Vagina (tissue), 2 donors: ENCODE measurements around the gene IFT88. TPM values are rescaled to one million over a fixed set of nuclear protein-coding genes. Genes with fewer than 3 reads are reported as not detected.

ENCODE experiments used
- DNase-seq, 2 donors: peaks; one replicate each; pipeline ENCODE4 v3.0.0-alpha.2; 2017; ENCODE audit errors: extremely low spot score in 2 of 2
- H3K27ac ChIP-seq: fragments of 200-600 bp; sonication (generic); one replicate; pipeline ENCODE4 v1.5.1; 2019
- H3K27me3 ChIP-seq: fragments of 200-600 bp; sonication (generic); one replicate; pipeline ENCODE4 v1.5.1; 2019
- H3K36me3 ChIP-seq, 2 donors: fragments of 200-600 bp; sonication (generic); one replicate each; pipeline ENCODE4 v1.5.1; 2017 to 2019
- H3K4me1 ChIP-seq: fragments of 200-600 bp; sonication (generic); one replicate; pipeline ENCODE4 v1.5.1; 2019
- H3K4me3 ChIP-seq, 2 donors: fragments of 200-600 bp; sonication (generic); 1 replicate in 1 of 2; 2 replicates in 1 of 2; pipeline ENCODE4 v1.5.1; 2016 to 2019
- H3K9me3 ChIP-seq: fragments of 200-600 bp; sonication (generic); one replicate; pipeline ENCODE4 v1.5.1; 2019
- POLR2A ChIP-seq, 2 donors: fragments of 450-650 bp; IDR thresholded peaks; one replicate each; pipeline ENCODE4 v1.6.1; 2017; ENCODE audit warnings: antibody characterized with exemption in 2 of 2, mild to moderate bottlenecking in 2 of 2, moderate library complexity in 2 of 2
- POLR2AphosphoS5 ChIP-seq, 2 donors: sonication (generic); formaldehyde crosslinking; IDR thresholded peaks; one replicate each; pipeline ENCODE4 v1.9.0; 2017; ENCODE audit warnings: antibody characterized with exemption in 2 of 2, mild to moderate bottlenecking in 2 of 2, low read depth in 1 of 2; ENCODE audit not compliant: insufficient read depth in 1 of 2
- intact Hi-C: fragments of 100-400 bp; cut with DNase I; formaldehyde crosslinking; loops from one replicate; pipeline ENCODE4 v1.15.1; 2023
- total RNA-seq: library from RNA; depleted of rRNA; stranded (reverse); fragments of >200 nt; gene quantifications from one replicate; pipeline ENCODE4 v1.2.3, GENCODE V29; 2016
- TF ChIP-seq, protein P1 (sequence below), 3 experiments: fragments of 450-650 bp in 2 of 3; fragments of 200-600 bp in 1 of 3; sonication (generic) in 1 of 3; IDR thresholded peaks; one replicate each; pipeline ENCODE4 v1.5.1; 2017 to 2019; ENCODE audit warnings: antibody characterized with exemption in 3 of 3, mild to moderate bottlenecking in 2 of 3, moderate library complexity in 2 of 3

The IFT88 gene
- total RNA-seq, 1 donor from 2014 or later, result 6.9 TPM

DNA sequence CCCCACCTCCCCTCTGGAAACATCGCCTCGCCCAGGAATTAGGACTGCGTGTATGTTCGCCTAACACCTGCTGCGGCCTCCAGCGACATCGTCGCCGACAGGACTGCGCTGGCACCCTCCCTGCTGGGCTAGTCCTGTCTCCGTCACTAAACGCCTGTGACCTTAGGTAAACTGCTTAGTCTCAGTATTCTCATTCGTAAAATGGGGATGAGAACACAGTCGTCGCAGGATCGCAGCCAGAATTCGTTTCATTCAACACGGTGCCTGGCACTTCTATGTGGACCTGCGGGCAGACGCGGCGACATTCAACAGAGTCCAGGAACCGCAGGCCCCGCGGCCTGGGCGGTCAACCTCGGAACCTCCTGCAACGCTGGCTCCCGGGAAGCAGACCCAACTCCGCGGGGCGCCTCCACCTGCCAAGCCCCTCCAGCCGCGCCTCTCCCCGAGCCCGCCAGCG is 41.8 kb upstream of the IFT88 start:
- Histone ChIP-seq H3K4me1 (peaks cover 26% of the 10 kb centered on the region), H3K27ac (peak overlapping the region; percentile 87), H3K4me3 (peak overlapping the region; percentile 61 to 72), H3K9me3 (no peaks in the 10 kb centered on the region), H3K27me3 (no peaks in the 10 kb centered on the region), H3K36me3 (no peaks in the 10 kb centered on the region)
- DNase-seq, result no peak
- TF ChIP-seq, protein P1, sequence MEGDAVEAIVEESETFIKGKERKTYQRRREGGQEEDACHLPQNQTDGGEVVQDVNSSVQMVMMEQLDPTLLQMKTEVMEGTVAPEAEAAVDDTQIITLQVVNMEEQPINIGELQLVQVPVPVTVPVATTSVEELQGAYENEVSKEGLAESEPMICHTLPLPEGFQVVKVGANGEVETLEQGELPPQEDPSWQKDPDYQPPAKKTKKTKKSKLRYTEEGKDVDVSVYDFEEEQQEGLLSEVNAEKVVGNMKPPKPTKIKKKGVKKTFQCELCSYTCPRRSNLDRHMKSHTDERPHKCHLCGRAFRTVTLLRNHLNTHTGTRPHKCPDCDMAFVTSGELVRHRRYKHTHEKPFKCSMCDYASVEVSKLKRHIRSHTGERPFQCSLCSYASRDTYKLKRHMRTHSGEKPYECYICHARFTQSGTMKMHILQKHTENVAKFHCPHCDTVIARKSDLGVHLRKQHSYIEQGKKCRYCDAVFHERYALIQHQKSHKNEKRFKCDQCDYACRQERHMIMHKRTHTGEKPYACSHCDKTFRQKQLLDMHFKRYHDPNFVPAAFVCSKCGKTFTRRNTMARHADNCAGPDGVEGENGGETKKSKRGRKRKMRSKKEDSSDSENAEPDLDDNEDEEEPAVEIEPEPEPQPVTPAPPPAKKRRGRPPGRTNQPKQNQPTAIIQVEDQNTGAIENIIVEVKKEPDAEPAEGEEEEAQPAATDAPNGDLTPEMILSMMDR (IDR thresholded peaks at IDR 0.05), result no peak
- TF ChIP-seq POLR2A (IDR thresholded peaks at IDR 0.05) (no peak), POLR2AphosphoS5 (IDR thresholded peaks at IDR 0.05; ENCODE audit: insufficient read depth in 1 of 2, low read depth in 1 of 2) (peak in 1 of 2 donors; percentile 24)
- intact Hi-C loops, result loop anchor here (5.0 kb wide), 1 partner anchor 42 kb away; the partner anchor contains the start of gene IFT88

DNA sequence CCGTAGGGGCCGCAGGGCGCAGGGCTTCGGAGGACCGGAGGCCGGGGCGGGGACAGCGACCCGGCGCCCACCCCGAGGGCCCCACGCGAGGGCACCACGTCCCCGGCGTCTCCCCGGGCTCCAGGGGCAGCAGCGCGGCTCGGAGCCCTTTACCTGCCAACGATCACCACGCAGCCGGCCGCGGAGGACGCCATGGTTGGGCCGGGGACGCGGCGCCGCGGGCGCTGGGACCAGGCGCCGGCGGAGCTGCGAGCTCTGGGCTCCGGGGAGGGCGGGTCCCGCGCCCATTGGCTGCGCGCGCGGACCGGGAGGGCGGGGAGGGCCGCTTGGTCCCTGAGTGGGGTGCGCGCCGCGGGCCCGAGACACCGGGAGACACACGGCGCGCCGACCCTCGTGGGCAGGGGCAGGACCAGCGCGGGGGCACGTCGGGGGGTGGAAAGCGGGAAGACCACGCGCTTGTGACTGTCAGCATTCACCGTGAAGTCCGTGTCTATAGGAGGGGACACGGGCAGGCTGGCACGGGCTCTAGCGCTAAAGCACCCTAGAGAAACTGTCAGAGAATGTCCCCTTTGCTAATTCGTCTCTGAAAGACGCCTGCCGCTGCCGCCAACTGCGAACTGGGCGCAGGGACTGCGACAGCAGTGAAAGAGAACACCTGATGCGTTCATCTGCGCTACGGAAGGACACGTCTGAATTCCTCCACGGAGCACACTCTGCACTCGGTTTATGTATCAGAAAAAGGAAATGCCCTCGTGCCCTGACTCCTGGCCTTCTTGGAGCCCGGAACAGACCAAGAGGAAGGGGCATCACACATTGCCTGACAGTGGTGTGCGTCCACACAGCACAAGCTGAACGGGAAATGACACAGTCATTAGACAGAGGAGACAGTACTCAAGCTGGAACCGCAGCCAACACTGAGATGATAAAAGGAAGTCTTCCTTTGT is 41.1 kb upstream of the IFT88 start, which contains the start of gene CRYL1:
CRYL1 (minus strand) TSS at position 257 of the 944 bp plus-strand sequence; CDS start at position 194, 63 bp downstream.
- H3K4me3 ChIP-seq, result peak within 1 kb of the TSS; percentile 61 to 72
- H3K4me1 ChIP-seq, result peaks cover 26% of the 10 kb centered on the region
- TF ChIP-seq, protein P1 (IDR thresholded peaks at IDR 0.05), result no peak
- peak in 1 of 2 donors; percentile 17 for TF ChIP-seq POLR2A (IDR thresholded peaks at IDR 0.05)
- TF ChIP-seq POLR2AphosphoS5 (IDR thresholded peaks at IDR 0.05; ENCODE audit: insufficient read depth in 1 of 2, low read depth in 1 of 2), result peak; percentile 60 to 68
- intact Hi-C loops, result loop anchor here (5.0 kb wide), 1 partner anchor 41 kb away; the partner anchor contains the start of gene IFT88
- no peak for DNase-seq
- no peaks in the 10 kb centered on the region for H3K36me3 ChIP-seq
- no peaks in the 10 kb centered on the region for H3K27me3 ChIP-seq
- peak within 1 kb of the TSS; percentile 87 for H3K27ac ChIP-seq
- H3K9me3 ChIP-seq, result no peaks in the 10 kb centered on the region

DNA sequence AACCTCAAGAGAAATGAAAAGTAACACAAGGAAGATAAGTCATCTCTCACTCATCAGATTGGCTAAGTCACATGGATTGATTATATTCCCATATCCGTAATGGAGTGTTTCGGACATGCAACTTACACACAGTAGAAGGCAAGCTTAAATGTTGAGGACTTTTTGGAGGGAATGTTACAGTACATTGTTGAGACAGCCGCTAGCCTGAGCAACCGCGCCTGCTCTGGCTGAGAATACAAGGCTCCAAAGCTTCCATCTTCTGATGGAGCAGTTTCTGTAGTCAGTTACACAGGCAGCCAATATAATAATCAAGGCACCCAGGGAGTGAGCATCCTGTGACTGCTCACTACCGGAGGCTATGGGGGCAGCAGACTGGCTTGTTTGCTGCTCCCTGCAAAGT is 40.3 kb upstream of the IFT88 start:
- Histone ChIP-seq H3K9me3 (no peaks in the 10 kb centered on the region), H3K4me1 (peaks cover 26% of the 10 kb centered on the region), H3K36me3 (no peaks in the 10 kb centered on the region), H3K27ac (peak overlapping the region; percentile 87), H3K4me3 (peak overlapping the region; percentile 61 to 72), H3K27me3 (no peaks in the 10 kb centered on the region)
- DNase-seq, result no peak
- TF ChIP-seq POLR2A (IDR thresholded peaks at IDR 0.05) (no peak), POLR2AphosphoS5 (IDR thresholded peaks at IDR 0.05; ENCODE audit: insufficient read depth in 1 of 2, low read depth in 1 of 2) (no peak)
- TF ChIP-seq, protein P1 (IDR thresholded peaks at IDR 0.05), result no peak
- intact Hi-C loops, result loop anchor here (5.0 kb wide), 1 partner anchor 41 kb away; the partner anchor contains the start of gene IFT88

DNA sequence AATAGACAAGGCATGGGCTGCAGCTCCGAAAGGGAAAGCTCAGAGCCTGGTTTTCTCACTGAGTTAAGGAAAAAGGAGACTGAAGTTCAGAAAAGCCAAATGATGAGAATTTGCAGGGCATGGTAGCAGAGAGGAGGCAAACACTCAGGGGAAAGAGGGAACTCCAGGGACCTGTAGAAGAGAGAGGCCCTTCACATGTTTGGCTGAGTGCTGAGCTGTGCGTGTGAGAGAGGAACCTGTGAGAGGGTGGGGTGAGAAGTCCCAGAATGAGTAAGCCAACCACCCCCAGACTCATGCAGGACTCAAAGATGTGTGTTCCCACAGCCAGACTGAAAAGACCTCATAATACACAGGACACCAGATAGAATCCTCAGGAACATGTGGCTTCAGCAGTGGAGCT is 38.5 kb upstream of the IFT88 start:
- TF ChIP-seq POLR2A (IDR thresholded peaks at IDR 0.05) (no peak), POLR2AphosphoS5 (IDR thresholded peaks at IDR 0.05; ENCODE audit: insufficient read depth in 1 of 2, low read depth in 1 of 2) (no peak)
- TF ChIP-seq, protein P1 (IDR thresholded peaks at IDR 0.05), result no peak
- intact Hi-C loops, result loop anchor here (5.0 kb wide), 1 partner anchor 39 kb away; the partner anchor contains the start of gene IFT88

More for the DNA sequence above, 38.5 kb upstream of the IFT88 start:
- no peak for DNase-seq
- Histone ChIP-seq H3K9me3 (no peaks in the 10 kb centered on the region), H3K27me3 (no peaks in the 10 kb centered on the region), H3K4me1 (peaks cover 25% of the 10 kb centered on the region), H3K36me3 (no peaks in the 10 kb centered on the region), H3K27ac (no peak overlapping the region), H3K4me3 (no peak overlapping the region)
